Left lung (tissue), 10 donors: ENCODE measurements around the gene MBD3. TPM values are rescaled to one million over a fixed set of nuclear protein-coding genes. Genes with fewer than 3 reads are reported as not detected.
A peak's percentile ranks its signal among the peaks of the same experiment; 100 is the strongest.

Source experiments
- ATAC-seq: fragments of 200-7000 bp; cut with Tn5 transposase; one replicate; pipeline ENCODE4 v1.9.1; 2020; ENCODE audit warnings: moderate library complexity
- DNase-seq, 4 donors: peaks; one replicate each; pipeline ENCODE4 v3.0.0-alpha.2; 2013 to 2020
- H3K27ac ChIP-seq, 2 donors: fragments of 200-600 bp; sonication (generic) in 1 of 2; one replicate each; pipeline versions ENCODE4 v1.5.0 to v1.8.0; 2020 to 2021
- H3K27me3 ChIP-seq, 2 donors: fragments of 200-600 bp; sonication (generic) in 1 of 2; one replicate each; pipeline versions ENCODE4 v1.5.0 to v1.8.0; 2020 to 2021
- H3K36me3 ChIP-seq, 2 donors: fragments of 200-600 bp; sonication (generic) in 1 of 2; one replicate each; pipeline versions ENCODE4 v1.5.0 to v1.8.0; 2020 to 2021
- H3K4me1 ChIP-seq, 2 donors: fragments of 200-600 bp; one replicate each; pipeline ENCODE4 v1.8.0; 2021
- H3K4me3 ChIP-seq, 2 donors: fragments of 200-600 bp; sonication (generic) in 1 of 2; one replicate each; pipeline versions ENCODE4 v1.5.0 to v1.8.0; 2020 to 2021; ENCODE audit warnings: mild to moderate bottlenecking in 1 of 2
- H3K9me3 ChIP-seq, 2 donors: fragments of 200-600 bp; sonication (generic) in 1 of 2; one replicate each; pipeline versions ENCODE4 v1.5.0 to v1.8.0; 2020 to 2021
- intact Hi-C, 2 donors: fragments of 100-400 bp; cut with DNase I; formaldehyde crosslinking; loops; one replicate each; pipeline versions ENCODE4 v1.11.2 to v1.14.2; 2022
- polyA plus RNA-seq, 6 donors: library from polyadenylated mRNA; unstranded; fragments of 120-200 nt; gene quantifications; one replicate each; pipeline ENCODE4 v1.2.1, GENCODE V29; 2013; ENCODE audit not compliant: insufficient read length in 6 of 6
- total RNA-seq, 2 donors: library from RNA; stranded (reverse); fragmentation: NEBNext Ultra II Directional; extraction: Animal tissue kit (Norgen Biotek cat#: 25700); gene quantifications; one replicate each; pipeline ENCODE4 v1.2.1, GENCODE V29; 2021
- TF ChIP-seq, protein P1 (sequence below), 2 donors: fragments of 200-600 bp; sonication (generic) in 1 of 2; IDR thresholded peaks; one replicate each; pipeline versions ENCODE4 v1.5.0 to v1.8.0; 2021; ENCODE audit warnings: antibody characterized with exemption in 2 of 2
- donor health status: DM: no; HTN: yes; CAD: no.
- donor health status: DM: no; HTN: no; CAD: no.

Gene MBD3
- total and polyA plus RNA-seq, 8 donors = 40.4 to 91.9 (median 59.0) TPM

DNA sequence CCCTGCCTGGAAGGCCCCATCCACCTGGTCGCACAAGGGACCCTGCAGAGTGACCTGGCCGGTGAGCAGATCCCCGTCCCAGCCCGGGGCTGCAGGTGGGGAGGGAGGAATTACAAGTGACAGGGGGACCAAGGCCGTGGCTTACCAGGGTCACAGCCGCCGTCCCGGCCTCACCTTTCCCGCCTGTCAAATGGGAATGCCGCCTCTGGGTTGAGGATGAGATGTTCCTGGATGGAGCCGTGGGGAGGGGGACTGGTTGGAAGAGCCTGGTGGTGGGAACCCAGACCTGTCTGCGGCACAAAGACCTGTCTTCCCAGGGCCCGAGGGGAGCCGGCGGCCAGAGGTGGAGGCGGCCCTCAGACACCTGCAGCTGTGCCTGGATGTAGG lies 63.2 kb downstream of the MBD3 start:
- Histone ChIP-seq H3K36me3 (no peaks in the 10 kb centered on the region), H3K9me3 (no peaks in the 10 kb centered on the region), H3K4me3 (no peak overlapping the region), H3K27me3 (peaks cover 14 to 95% of the 10 kb centered on the region in 2 donors), H3K27ac (no peak overlapping the region), H3K4me1 (no peaks in the 10 kb centered on the region)
- intact Hi-C loops = no loop called here
- TF ChIP-seq, protein P1, sequence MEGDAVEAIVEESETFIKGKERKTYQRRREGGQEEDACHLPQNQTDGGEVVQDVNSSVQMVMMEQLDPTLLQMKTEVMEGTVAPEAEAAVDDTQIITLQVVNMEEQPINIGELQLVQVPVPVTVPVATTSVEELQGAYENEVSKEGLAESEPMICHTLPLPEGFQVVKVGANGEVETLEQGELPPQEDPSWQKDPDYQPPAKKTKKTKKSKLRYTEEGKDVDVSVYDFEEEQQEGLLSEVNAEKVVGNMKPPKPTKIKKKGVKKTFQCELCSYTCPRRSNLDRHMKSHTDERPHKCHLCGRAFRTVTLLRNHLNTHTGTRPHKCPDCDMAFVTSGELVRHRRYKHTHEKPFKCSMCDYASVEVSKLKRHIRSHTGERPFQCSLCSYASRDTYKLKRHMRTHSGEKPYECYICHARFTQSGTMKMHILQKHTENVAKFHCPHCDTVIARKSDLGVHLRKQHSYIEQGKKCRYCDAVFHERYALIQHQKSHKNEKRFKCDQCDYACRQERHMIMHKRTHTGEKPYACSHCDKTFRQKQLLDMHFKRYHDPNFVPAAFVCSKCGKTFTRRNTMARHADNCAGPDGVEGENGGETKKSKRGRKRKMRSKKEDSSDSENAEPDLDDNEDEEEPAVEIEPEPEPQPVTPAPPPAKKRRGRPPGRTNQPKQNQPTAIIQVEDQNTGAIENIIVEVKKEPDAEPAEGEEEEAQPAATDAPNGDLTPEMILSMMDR (IDR thresholded peaks at IDR 0.05) = no peak
- DNase-seq (no peak), ATAC-seq (no peak)

DNA sequence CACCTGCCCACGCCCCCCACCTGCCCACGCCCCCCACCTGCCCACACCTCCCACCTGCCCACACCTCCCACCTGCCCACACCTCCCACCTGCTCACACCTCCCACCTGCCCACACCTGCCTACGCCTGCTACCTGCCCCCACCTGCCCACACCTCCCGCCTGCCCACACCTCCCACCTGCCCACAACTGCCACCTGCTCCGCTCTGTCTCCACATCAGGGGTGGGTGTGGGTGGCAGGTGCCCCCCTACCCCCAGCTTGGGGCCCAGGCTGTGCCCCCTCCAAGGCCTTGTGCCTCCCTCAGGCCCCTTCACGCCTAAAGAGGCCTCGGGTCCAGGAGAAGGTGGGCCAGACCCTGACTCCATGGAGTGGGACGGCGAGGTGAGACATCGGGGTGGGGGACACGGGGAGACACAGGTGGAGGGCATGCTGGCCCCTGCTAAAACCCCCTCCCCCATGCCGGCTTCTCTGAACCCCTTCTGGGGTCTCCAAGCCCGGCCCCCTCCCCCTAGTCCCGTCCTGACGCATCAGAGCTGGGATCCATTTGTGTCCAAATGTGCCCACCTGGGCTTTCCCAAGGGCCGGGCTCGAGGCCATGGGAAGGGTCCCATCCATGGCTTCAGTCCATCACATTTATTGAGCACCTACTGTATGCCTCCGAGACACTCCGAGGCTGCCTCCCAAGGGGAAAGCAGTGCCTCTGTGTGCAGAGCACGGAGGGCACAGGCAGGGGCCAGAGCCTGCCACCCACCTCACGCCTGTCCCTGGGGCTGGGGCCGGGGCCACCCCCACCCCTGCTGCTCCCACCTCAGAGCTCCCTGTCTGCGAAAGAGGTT lies 63.9 kb downstream of the MBD3 start:
- Histone ChIP-seq H3K4me1 (peaks cover 0 to 4% of the 10 kb centered on the region in 2 donors), H3K27ac (no peak overlapping the region), H3K36me3 (no peaks in the 10 kb centered on the region), H3K27me3 (peaks cover 20 to 97% of the 10 kb centered on the region in 2 donors), H3K9me3 (no peaks in the 10 kb centered on the region), H3K4me3 (no peak overlapping the region)
- DNase-seq (no peak), ATAC-seq (no peak)
- intact Hi-C loops = no loop called here
- TF ChIP-seq, protein P1 (IDR thresholded peaks at IDR 0.05) = no peak

DNA sequence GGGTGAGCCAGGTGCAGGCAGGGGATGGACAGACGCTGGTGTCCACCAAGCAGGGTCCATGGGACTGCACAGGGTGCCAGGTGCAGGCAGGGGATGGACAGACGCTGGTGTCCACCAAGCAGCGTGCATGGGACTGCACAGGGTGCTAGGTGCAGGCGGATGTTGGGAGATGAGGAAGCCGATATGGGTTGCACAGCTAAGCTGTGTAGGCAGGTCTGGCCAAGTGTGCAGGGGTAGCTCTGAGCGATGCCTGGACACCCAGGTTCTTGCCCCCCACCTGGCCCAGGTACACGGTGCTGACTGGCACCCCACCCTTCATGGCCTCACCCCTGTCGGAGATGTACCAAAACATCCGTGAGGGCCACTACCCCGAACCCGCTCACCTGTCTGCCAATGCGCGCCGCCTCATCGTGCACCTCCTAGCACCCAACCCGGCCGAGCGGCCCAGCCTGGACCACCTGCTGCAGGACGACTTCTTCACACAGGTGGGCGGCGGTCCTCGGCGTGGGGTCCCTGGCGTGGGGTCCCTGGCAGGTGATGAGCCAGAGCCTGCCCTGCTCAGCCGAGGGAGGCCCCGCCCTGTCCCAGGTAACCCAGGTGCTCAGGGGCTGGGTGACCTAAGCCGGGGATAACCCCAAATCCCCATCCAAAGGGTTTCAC lies 64.9 kb downstream of the MBD3 start:
- Histone ChIP-seq H3K36me3 (no peaks in the 10 kb centered on the region), H3K4me3 (no peak overlapping the region), H3K27me3 (peaks cover 30 to 97% of the 10 kb centered on the region in 2 donors), H3K27ac (no peak overlapping the region), H3K4me1 (peaks cover 0 to 6% of the 10 kb centered on the region in 2 donors), H3K9me3 (no peaks in the 10 kb centered on the region)
- intact Hi-C loops = no loop called here
- TF ChIP-seq, protein P1 (IDR thresholded peaks at IDR 0.05) = no peak
- ATAC-seq (no peak), DNase-seq (peak in 1 of 4 donors; percentile 79)

DNA sequence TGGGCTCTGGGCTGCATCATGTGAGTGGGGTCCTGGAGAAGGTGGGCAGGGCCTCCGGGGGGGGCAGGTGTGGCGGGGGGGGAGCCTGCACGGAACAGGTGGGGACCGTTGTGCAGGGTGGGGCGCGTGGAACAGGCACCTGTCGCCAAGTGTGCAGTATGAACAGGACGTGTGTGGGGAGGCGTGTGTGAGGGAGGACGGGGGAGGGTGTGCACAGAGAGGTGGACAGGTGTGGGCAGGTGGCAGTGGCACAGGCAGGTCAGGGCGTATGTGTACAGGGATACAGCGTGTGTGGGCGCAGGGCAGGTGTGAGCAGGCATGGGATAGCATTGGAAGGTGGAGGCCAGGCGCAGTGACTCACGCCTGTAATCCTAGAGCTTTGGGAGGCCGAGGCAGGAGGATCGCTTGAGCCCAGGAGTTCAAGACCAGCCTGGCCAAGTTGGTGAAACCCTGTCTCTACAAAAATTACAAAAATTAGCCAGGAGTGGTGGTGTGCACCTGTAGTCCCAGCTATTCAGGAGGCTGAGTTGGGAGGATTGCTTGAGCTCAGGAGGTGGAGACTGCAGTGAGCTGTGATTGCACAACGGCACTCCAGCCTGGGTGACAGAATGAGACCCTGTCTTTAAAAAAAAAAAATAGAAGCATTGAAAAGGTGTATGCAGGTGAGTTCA lies 65.6 kb downstream of the MBD3 start:
- peaks cover 33 to 97% of the 10 kb centered on the region in 2 donors for H3K27me3 ChIP-seq
- ATAC-seq (no peak), DNase-seq (no peak)
- peaks cover 0 to 6% of the 10 kb centered on the region in 2 donors for H3K4me1 ChIP-seq
- no peaks in the 10 kb centered on the region for H3K36me3 ChIP-seq
- H3K27ac ChIP-seq = no peak overlapping the region
- intact Hi-C loops = no loop called here
- TF ChIP-seq, protein P1 (IDR thresholded peaks at IDR 0.05) = no peak
- no peaks in the 10 kb centered on the region for H3K9me3 ChIP-seq
- H3K4me3 ChIP-seq = no peak overlapping the region
